RWPE2 (cell line): ENCODE results near the gene BBS9.

Experiments
- ATAC-seq: fragments of 200-7000 bp; cut with Tn5 transposase; 3 replicates; pipeline ENCODE4 v1.9.1; 2021; ENCODE audit warnings: low read depth
- DNase-seq: peaks from one replicate; pipeline ENCODE4 v3.0.0-alpha.2; 2020; ENCODE audit warnings: low spot score
- H3K27ac ChIP-seq: fragments of 450-650 bp; 2 replicates; pipeline ENCODE4 v1.5.1; 2017; ENCODE audit warnings: mild to moderate bottlenecking; ENCODE audit not compliant: poor library complexity, severe bottlenecking
- H3K27me3 ChIP-seq: fragments of 250-450 bp; sonication (Bioruptor Pico); 2 replicates; pipeline ENCODE4 v1.5.1; 2021; ENCODE audit warnings: mild to moderate bottlenecking, moderate library complexity; ENCODE audit not compliant: insufficient read depth, poor library complexity, severe bottlenecking
- H3K36me3 ChIP-seq: fragments of 250-450 bp; sonication (Bioruptor Pico); 2 replicates; pipeline ENCODE4 v1.5.1; 2020; ENCODE audit warnings: low read depth, mild to moderate bottlenecking, moderate library complexity
- H3K4me1 ChIP-seq: fragments of 250-450 bp; sonication (Bioruptor Pico); 2 replicates; pipeline ENCODE4 v1.5.1; 2021; ENCODE audit warnings: mild to moderate bottlenecking, moderate library complexity; ENCODE audit not compliant: insufficient read depth, poor library complexity, severe bottlenecking
- H3K4me3 ChIP-seq: fragments of 250-450 bp; sonication (Bioruptor Pico); 2 replicates; pipeline ENCODE4 v1.5.1; 2021; ENCODE audit warnings: mild to moderate bottlenecking, moderate library complexity; ENCODE audit not compliant: severe bottlenecking
- H3K9me3 ChIP-seq: fragments of 250-450 bp; sonication (Bioruptor Pico); 2 replicates; pipeline ENCODE4 v1.5.1; 2021; ENCODE audit warnings: mild to moderate bottlenecking, moderate library complexity; ENCODE audit not compliant: severe bottlenecking
- TF ChIP-seq, protein P1 (sequence below): fragments of 450-650 bp; IDR thresholded peaks from one replicate; pipeline ENCODE4 v1.5.1; 2017; ENCODE audit warnings: mild to moderate bottlenecking, moderate library complexity; ENCODE audit not compliant: poor library complexity, severe bottlenecking

Gene BBS9

GRCh38 chr7:33444511-33444910 is 315.1 kb downstream of the BBS9 start:
- TF ChIP-seq, protein P1, sequence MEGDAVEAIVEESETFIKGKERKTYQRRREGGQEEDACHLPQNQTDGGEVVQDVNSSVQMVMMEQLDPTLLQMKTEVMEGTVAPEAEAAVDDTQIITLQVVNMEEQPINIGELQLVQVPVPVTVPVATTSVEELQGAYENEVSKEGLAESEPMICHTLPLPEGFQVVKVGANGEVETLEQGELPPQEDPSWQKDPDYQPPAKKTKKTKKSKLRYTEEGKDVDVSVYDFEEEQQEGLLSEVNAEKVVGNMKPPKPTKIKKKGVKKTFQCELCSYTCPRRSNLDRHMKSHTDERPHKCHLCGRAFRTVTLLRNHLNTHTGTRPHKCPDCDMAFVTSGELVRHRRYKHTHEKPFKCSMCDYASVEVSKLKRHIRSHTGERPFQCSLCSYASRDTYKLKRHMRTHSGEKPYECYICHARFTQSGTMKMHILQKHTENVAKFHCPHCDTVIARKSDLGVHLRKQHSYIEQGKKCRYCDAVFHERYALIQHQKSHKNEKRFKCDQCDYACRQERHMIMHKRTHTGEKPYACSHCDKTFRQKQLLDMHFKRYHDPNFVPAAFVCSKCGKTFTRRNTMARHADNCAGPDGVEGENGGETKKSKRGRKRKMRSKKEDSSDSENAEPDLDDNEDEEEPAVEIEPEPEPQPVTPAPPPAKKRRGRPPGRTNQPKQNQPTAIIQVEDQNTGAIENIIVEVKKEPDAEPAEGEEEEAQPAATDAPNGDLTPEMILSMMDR: no peak
- H3K36me3 ChIP-seq: no peaks in the 10 kb centered on the region
- no peaks in the 10 kb centered on the region for H3K27me3 ChIP-seq
- H3K27ac ChIP-seq: no peak overlapping the region
- no peak for ATAC-seq
- no peak overlapping the region for H3K4me3 ChIP-seq
- no peak for DNase-seq
- no peaks in the 10 kb centered on the region for H3K4me1 ChIP-seq
- no peaks in the 10 kb centered on the region for H3K9me3 ChIP-seq

DNA sequence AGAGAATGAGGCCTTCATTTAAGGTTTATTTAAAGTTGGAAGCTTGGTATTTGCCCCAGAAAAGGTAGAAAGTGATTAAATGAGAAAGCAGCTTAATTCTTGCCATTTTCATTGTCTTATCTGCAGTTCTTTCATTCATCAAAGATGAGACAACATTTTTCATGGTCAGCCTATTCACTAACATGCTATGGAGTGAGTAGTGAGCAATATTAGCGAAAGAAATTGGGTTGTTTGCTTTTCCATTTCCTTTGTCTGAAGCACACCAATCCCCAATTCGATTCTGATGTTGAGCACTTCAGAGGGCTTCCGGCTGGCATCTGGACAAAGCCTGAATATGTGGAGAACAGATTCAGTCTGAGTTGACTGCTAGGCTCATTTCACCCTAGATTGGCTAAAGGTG is 317.2 kb downstream of the BBS9 start:
- Histone ChIP-seq H3K36me3 (no peaks in the 10 kb centered on the region), H3K4me1 (no peaks in the 10 kb centered on the region), H3K27ac (no peak overlapping the region), H3K4me3 (no peak overlapping the region), H3K27me3 (no peaks in the 10 kb centered on the region), H3K9me3 (no peaks in the 10 kb centered on the region)
- TF ChIP-seq, protein P1: no peak
- DNase-seq: no peak
- no peak for ATAC-seq

- H3K27me3 ChIP-seq: no peaks in the 10 kb centered on the region
- H3K4me1 ChIP-seq: no peaks in the 10 kb centered on the region
- H3K36me3 ChIP-seq: no peaks in the 10 kb centered on the region
- ATAC-seq (no peak), DNase-seq (no peak)
- TF ChIP-seq, protein P1: no peak
- no peaks in the 10 kb centered on the region for H3K9me3 ChIP-seq
- H3K27ac ChIP-seq: no peak overlapping the region
- H3K4me3 ChIP-seq: no peak overlapping the region
These were observed 318.7 kb downstream of the BBS9 start for GRCh38 chr7:33448035-33448434.

- Histone ChIP-seq H3K4me1 (no peaks in the 10 kb centered on the region), H3K27ac (no peak overlapping the region), H3K9me3 (no peaks in the 10 kb centered on the region), H3K27me3 (no peaks in the 10 kb centered on the region), H3K36me3 (no peaks in the 10 kb centered on the region), H3K4me3 (no peak overlapping the region)
- no peak for DNase-seq
- ATAC-seq: no peak
- TF ChIP-seq, protein P1: no peak
These were observed 320.5 kb downstream of the BBS9 start for GRCh38 chr7:33449847-33450246.

DNA sequence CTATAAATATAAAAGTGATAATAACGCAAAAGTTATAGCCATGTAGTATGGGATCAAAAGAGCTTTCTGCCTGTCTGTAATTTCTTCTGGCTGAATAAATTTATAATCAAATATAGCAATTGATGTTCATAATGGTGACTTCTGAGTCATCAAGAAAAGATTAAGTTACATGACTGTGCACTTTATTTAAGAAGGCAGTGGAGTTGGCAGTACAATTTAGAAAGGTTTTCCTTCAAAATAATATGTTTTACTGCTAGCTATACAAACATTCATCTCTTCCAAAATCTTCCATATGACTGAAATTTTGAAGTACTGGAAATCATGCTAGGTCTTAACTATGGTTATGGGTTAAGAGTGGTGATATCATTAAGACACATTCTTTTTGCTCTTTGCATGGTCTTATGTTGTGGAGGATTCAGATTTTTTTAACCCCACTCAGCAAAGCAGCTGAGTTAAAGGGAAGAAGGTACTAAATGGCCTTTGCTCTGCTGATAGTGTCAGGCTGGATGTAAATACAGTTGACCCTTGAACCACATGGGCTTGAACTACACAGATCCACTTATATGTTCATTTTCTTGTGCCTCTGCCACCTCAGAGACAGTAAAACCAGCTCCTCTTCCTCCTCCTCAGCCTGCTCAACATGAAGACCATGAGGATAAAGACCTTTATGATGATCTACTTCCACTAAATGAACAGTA is 323.6 kb downstream of the BBS9 start:
- no peaks in the 10 kb centered on the region for H3K4me1 ChIP-seq
- ATAC-seq (no peak), DNase-seq (no peak)
- TF ChIP-seq, protein P1: no peak
- H3K4me3 ChIP-seq: no peak overlapping the region
- no peaks in the 10 kb centered on the region for H3K36me3 ChIP-seq
- H3K27ac ChIP-seq: no peak overlapping the region
- H3K9me3 ChIP-seq: no peaks in the 10 kb centered on the region
- H3K27me3 ChIP-seq: no peaks in the 10 kb centered on the region
